AG04449 (cell line): Measurements from ENCODE around the gene MBTPS1.

Experiments used
- CTCF ChIA-PET: fragments of 350-600 bp; formaldehyde crosslinking; extraction: SDS; loops from one replicate; lab custom pipeline; 2021; ENCODE audit warnings: antibody characterized with exemption; lab: Yijun Ruan, JAX
- POLR2A ChIA-PET: fragments of 400-600, 350-600 bp; formaldehyde crosslinking; extraction: SDS; loops from one replicate; lab custom pipeline; 2020; ENCODE audit warnings: antibody characterized with exemption, inconsistent platforms; lab: Yijun Ruan, JAX
- DNase-seq: peaks from one replicate; pipeline ENCODE4 v3.0.0-alpha.2; 2010; ENCODE audit warnings: low read depth, low spot score
- H3K4me3 ChIP-seq: 2 replicates; pipeline ENCODE4 v1.5.1; 2011; ENCODE audit warnings: low read depth, mild to moderate bottlenecking, control low read depth, low read length
- TF ChIP-seq, protein P1 (sequence below): IDR thresholded peaks from one replicate; pipeline ENCODE4 v1.5.1; 2011; ENCODE audit warnings: mild to moderate bottlenecking, moderate library complexity, low read length, control low read depth, inconsistent platforms; ENCODE audit not compliant: insufficient read depth; ENCODE audit errors: missing control alignments

The MBTPS1 gene

DNA sequence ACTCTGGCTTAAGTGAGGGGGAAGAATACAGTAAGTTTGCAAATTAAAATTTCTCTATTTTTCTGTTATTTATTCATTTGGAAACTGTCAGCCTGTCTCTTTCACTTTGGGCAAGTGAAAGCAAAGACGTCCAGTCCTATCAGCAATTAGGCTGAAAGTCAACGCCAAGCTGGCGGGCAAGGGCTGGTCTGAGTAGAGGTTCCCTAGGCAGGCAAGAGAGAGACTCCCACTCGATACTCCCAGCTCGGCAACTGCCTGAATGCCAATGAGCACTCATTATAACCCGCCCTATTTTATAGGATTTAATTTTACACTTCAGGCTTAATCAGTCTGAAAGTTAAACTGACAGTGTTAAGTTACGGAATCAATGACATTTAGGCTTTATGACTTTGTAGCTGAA, 59.8 kb downstream of the MBTPS1 start:
- TF ChIP-seq, protein P1, sequence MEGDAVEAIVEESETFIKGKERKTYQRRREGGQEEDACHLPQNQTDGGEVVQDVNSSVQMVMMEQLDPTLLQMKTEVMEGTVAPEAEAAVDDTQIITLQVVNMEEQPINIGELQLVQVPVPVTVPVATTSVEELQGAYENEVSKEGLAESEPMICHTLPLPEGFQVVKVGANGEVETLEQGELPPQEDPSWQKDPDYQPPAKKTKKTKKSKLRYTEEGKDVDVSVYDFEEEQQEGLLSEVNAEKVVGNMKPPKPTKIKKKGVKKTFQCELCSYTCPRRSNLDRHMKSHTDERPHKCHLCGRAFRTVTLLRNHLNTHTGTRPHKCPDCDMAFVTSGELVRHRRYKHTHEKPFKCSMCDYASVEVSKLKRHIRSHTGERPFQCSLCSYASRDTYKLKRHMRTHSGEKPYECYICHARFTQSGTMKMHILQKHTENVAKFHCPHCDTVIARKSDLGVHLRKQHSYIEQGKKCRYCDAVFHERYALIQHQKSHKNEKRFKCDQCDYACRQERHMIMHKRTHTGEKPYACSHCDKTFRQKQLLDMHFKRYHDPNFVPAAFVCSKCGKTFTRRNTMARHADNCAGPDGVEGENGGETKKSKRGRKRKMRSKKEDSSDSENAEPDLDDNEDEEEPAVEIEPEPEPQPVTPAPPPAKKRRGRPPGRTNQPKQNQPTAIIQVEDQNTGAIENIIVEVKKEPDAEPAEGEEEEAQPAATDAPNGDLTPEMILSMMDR: no peak
- no peak for DNase-seq
- H3K4me3 ChIP-seq: no peak overlapping the region
- ChIA-PET POLR2A (no interaction called here), CTCF (interaction anchor here (1.0 to 20.0 kb wide), 5 partner anchors 12 to 130 kb away, joined by 3 to 662 read pairs (median 14); partner anchors contain the start of genes OSGIN1 and SLC38A8)

DNA sequence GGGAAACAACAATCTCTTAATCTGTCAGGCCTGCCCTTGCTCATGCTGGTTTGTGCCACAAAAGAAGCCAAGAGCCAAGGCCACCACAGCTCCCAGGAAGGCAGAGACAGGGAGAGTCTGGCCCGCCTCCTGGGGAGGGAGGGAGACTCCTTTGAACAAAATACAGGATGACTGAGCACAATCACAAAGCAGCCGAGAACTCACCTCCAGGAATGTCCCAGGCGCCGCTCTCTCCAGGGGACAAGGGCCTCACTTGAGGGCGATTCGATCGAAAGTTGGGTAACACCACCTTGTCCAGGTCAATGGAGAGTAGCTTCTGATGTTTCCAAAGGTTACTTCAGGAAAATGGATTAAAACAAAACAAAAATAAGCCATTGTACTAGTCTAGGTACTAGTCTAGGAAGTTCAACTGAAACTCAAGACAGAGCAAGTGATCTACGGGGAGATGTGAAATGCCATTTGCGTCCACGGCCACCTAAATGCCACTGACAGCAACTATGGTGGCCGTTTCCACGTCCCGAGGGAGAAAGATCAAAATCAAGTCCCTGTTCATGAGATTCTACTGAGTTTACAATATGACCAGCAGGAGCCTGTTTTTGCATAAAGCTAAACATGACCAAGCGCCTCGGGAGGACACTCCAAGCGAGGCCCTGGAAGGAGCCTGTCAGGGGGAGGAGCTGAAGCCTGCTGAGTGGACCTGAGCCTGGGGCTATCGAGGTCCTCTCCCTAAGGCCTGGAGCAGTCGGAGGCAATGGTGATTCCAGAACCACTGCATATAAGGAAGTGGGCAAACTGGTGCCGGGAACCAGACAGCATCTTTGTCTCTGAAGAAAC, 60.7 kb downstream of the MBTPS1 start:
- TF ChIP-seq, protein P1: no peak
- no peak for DNase-seq
- H3K4me3 ChIP-seq: no peak overlapping the region
- ChIA-PET CTCF (interaction anchor here (0.8 to 20.0 kb wide), 4 partner anchors 8 to 96 kb away, joined by 3 to 662 read pairs (median 48); partner anchors contain the start of gene OSGIN1), POLR2A (no interaction called here)

DNA sequence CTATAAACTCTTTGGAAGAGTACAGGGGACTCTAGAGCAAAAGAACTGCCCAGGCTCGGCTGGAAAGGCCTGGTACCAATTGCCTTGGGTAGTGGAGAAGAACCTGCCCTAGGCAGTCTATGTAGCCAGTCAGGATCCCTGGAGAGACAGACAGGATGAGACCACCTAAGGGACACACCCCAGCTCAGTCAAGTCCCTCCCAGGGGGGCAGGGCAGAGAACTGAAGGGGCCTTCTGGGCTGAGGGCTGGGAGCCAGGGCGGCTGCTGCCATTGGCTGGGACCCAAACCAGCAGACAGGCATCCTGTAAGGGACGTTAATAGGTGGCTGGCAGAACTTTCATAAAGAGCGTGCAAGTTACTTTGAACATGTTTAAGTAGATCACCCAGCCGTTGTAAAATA, 61.4 kb downstream of the MBTPS1 start:
- ChIA-PET CTCF (interaction anchor here (0.8 to 20.0 kb wide), 4 partner anchors 9 to 96 kb away, joined by 3 to 662 read pairs (median 48); partner anchors contain the start of gene OSGIN1), POLR2A (no interaction called here)
- DNase-seq: no peak
- TF ChIP-seq, protein P1: no peak
- H3K4me3 ChIP-seq: no peak overlapping the region

GRCh38 chr16:84054916-84055315, 61.8 kb downstream of the MBTPS1 start:
- CTCF ChIA-PET: interaction anchor here (0.8 to 20.0 kb wide), 4 partner anchors 9 to 95 kb away, joined by 3 to 662 read pairs (median 56); partner anchors contain the start of gene OSGIN1
- H3K4me3 ChIP-seq: no peak overlapping the region
- DNase-seq: no peak
- POLR2A ChIA-PET: no interaction called here
- TF ChIP-seq, protein P1: no peak

- CTCF ChIA-PET: interaction anchor here (1.6 to 20.0 kb wide), 4 partner anchors 9 to 95 kb away, joined by 5 to 662 read pairs (median 56); partner anchors contain the start of gene OSGIN1
- no peak for DNase-seq
- H3K4me3 ChIP-seq: no peak overlapping the region
- TF ChIP-seq, protein P1: no peak
- POLR2A ChIA-PET: interaction anchor here (0.6 kb wide), 1 partner anchor 15 kb away, joined by 3 read pairs; no protein-coding TSS in a partner anchor
These were observed 62.5 kb downstream of the MBTPS1 start for GRCh38 chr16:84054271-84054670.

DNA sequence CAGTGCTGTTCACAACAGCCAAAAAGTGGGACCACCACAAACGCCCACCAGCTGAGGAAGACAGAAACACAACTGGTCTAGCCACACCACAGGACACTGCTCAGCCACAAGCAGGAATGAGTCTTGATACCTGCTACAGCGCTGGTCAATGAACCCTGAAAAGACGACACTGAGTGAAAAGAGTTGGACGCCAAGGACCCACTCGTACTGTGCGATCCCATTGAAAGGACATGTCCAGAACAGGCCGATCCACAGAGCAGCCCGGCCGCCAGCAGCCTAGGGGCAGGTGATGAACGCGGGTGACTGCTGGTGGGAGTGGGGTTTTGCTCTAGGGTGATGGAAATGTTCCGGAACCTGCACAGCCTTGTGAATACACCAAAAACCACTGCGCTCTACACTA, 63.5 kb downstream of the MBTPS1 start:
- TF ChIP-seq, protein P1: no peak
- ChIA-PET CTCF (interaction anchor here (1.6 to 20.0 kb wide), 4 partner anchors 10 to 94 kb away, joined by 5 to 662 read pairs (median 56); partner anchors contain the start of gene OSGIN1), POLR2A (no interaction called here)
- H3K4me3 ChIP-seq: no peak overlapping the region
- no peak for DNase-seq
